ENCODE results near the gene PHKA1.

The PHKA1 gene

DNA sequence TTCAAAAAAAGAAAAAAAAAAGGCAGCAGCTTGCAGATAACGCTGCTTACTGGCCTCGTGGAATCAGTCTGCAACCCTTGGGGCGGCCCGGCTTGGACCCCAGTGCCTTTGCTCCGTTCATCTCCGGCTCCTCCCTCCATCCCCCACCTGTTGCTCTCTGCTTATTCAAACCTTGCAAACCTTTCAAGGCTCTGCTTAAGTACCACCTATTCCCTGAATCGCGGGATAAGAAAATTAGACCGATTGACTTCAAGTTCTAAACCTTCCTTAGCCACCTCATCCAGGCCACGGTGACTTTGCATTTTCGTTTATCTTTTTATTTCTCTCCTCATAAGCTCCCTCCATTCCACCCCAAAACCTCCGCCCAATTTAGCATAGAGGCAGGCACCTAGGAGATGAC, 1.4 kb upstream of the PHKA1 start:
- TF ChIP-seq TAF1 (IDR thresholded peaks at IDR 0.05; ENCODE audit: borderline replicate concordance, insufficient read depth, low read length) (no peak), FOXP2 (optimal IDR thresholded peaks at IDR 0.05; ENCODE audit: borderline replicate concordance, extremely low read depth, extremely low read length, insufficient read depth) (no peak), POLR2AphosphoS5 (IDR thresholded peaks at IDR 0.05; ENCODE audit: low read depth, low read length) (no peak), SIN3A (IDR thresholded peaks at IDR 0.05; ENCODE audit: borderline replicate concordance, insufficient read depth, low read length) (no peak)
- TF ChIP-seq, protein P1, sequence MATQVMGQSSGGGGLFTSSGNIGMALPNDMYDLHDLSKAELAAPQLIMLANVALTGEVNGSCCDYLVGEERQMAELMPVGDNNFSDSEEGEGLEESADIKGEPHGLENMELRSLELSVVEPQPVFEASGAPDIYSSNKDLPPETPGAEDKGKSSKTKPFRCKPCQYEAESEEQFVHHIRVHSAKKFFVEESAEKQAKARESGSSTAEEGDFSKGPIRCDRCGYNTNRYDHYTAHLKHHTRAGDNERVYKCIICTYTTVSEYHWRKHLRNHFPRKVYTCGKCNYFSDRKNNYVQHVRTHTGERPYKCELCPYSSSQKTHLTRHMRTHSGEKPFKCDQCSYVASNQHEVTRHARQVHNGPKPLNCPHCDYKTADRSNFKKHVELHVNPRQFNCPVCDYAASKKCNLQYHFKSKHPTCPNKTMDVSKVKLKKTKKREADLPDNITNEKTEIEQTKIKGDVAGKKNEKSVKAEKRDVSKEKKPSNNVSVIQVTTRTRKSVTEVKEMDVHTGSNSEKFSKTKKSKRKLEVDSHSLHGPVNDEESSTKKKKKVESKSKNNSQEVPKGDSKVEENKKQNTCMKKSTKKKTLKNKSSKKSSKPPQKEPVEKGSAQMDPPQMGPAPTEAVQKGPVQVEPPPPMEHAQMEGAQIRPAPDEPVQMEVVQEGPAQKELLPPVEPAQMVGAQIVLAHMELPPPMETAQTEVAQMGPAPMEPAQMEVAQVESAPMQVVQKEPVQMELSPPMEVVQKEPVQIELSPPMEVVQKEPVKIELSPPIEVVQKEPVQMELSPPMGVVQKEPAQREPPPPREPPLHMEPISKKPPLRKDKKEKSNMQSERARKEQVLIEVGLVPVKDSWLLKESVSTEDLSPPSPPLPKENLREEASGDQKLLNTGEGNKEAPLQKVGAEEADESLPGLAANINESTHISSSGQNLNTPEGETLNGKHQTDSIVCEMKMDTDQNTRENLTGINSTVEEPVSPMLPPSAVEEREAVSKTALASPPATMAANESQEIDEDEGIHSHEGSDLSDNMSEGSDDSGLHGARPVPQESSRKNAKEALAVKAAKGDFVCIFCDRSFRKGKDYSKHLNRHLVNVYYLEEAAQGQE (IDR thresholded peaks at IDR 0.05; ENCODE audit: insufficient read depth in 1 of 2, low read depth in 2 of 2, low read length in 2 of 2) = no peak

- TF ChIP-seq, protein P1 (IDR thresholded peaks at IDR 0.05; ENCODE audit: insufficient read depth in 1 of 2, low read depth in 2 of 2, low read length in 2 of 2) = no peak
- no peak for TF ChIP-seq TAF1 (IDR thresholded peaks at IDR 0.05; ENCODE audit: borderline replicate concordance, insufficient read depth, low read length)
- TF ChIP-seq SIN3A (IDR thresholded peaks at IDR 0.05; ENCODE audit: borderline replicate concordance, insufficient read depth, low read length) = no peak
- no peak for TF ChIP-seq POLR2AphosphoS5 (IDR thresholded peaks at IDR 0.05; ENCODE audit: low read depth, low read length)
- no peak for TF ChIP-seq FOXP2 (optimal IDR thresholded peaks at IDR 0.05; ENCODE audit: borderline replicate concordance, extremely low read depth, extremely low read length, insufficient read depth)
These were observed 391 bp upstream of the PHKA1 start for GRCh38 chrX:72714478-72714916.

DNA sequence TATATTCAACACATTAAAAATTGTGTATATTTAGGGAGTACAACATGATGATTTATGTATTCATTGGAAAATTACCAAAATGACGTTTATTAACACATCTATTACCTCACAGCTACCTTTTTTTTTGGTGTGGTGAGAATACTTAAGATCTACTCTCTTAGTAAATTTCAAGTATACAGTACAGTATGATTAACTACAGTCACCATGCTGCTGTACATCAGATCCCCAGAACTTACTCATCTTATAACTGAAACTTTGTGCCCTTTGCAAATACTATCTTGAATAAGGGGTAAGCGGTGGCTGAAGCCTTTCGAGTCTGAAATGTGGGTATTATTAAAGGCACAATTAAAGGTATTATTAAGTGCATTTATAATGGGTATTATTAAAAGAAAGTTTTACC, 976 bp downstream of the PHKA1 start:
- TF ChIP-seq, protein P1 (IDR thresholded peaks at IDR 0.05; ENCODE audit: insufficient read depth in 1 of 2, low read depth in 2 of 2, low read length in 2 of 2) = no peak
- TF ChIP-seq POLR2AphosphoS5 (IDR thresholded peaks at IDR 0.05; ENCODE audit: low read depth, low read length) = no peak
- no peak for TF ChIP-seq FOXP2 (optimal IDR thresholded peaks at IDR 0.05; ENCODE audit: borderline replicate concordance, extremely low read depth, extremely low read length, insufficient read depth)
- TF ChIP-seq TAF1 (IDR thresholded peaks at IDR 0.05; ENCODE audit: borderline replicate concordance, insufficient read depth, low read length) = no peak
- TF ChIP-seq SIN3A (IDR thresholded peaks at IDR 0.05; ENCODE audit: borderline replicate concordance, insufficient read depth, low read length) = no peak

DNA sequence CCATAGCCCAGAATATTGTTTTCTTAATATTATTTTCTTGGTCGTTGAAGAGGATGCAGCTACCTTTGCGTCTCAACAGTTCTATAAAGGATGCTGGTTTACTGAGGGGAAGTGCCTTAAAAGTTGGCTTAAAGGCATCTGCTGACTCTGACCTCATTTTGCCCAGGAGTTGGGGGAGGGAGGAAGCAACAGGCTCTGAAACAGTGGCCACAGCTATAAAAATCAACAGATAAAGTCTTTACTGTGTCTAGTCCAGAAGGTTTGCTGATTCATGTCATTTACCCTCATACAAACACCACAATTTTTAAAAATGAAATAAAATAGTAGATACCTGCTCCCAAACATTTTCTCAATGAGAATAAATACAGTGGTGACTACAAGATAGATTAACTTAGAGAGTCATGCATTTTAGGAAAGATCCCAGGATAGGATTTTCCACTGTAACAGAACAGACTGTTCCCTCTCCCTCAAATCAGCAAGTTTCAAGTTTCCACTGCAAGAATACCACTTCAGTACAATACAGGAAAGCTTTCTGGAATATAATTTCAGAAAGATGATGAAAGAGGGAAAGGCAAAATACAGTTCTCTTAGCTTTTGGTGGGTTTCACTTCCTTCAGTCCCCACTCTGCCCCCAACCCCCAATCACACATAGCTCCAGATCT, 1.9 kb downstream of the PHKA1 start:
- TF ChIP-seq FOXP2 (optimal IDR thresholded peaks at IDR 0.05; ENCODE audit: borderline replicate concordance, extremely low read depth, extremely low read length, insufficient read depth) = no peak
- TF ChIP-seq, protein P1 (IDR thresholded peaks at IDR 0.05; ENCODE audit: insufficient read depth in 1 of 2, low read depth in 2 of 2, low read length in 2 of 2) = no peak
- no peak for TF ChIP-seq POLR2AphosphoS5 (IDR thresholded peaks at IDR 0.05; ENCODE audit: low read depth, low read length)
- TF ChIP-seq SIN3A (IDR thresholded peaks at IDR 0.05; ENCODE audit: borderline replicate concordance, insufficient read depth, low read length) = no peak
- no peak for TF ChIP-seq TAF1 (IDR thresholded peaks at IDR 0.05; ENCODE audit: borderline replicate concordance, insufficient read depth, low read length)

Measured in PFSK-1 (cell line).